ENCODE measurements around the gene NELFCD. TPM values are rescaled to one million over a fixed set of nuclear protein-coding genes. Genes with fewer than 3 reads are reported as not detected.
"Not testable (repeated sequence)": the region's sequence is repeated elsewhere in the genome, so short reads cannot be mapped to it uniquely, and the experiment has no call there.

Gene NELFCD
- total RNA-seq, 1 experiment from 2014 or later, result 58.0 TPM

- DNase-seq (ENCODE audit: low spot score), result no peak
- in situ Hi-C loops (cut with HindIII; ENCODE audit: low sequenced_read_pairs), result no loop called here
Observed at GRCh38 chr20:58970146-58970545, 10.9 kb upstream of the NELFCD start.

GRCh38 chr20:58971429-58971828 lies 9.6 kb upstream of the NELFCD start:
- no peak for DNase-seq (ENCODE audit: low spot score)
- in situ Hi-C loops (cut with HindIII; ENCODE audit: low sequenced_read_pairs), result no loop called here

GRCh38 chr20:58973179-58973578 lies 7.9 kb upstream of the NELFCD start:
- no peak for DNase-seq (ENCODE audit: low spot score)

GRCh38 chr20:58973866-58974265 lies 7.2 kb upstream of the NELFCD start:
- in situ Hi-C loops (cut with HindIII; ENCODE audit: low sequenced_read_pairs), result no loop called here
- DNase-seq (ENCODE audit: low spot score), result no peak

More at GRCh38 chr20:58973179-58973578, 7.9 kb upstream of the NELFCD start:
- in situ Hi-C loops (cut with HindIII; ENCODE audit: low sequenced_read_pairs), result no loop called here

- no peak for DNase-seq (ENCODE audit: low spot score)
- in situ Hi-C loops (cut with HindIII; ENCODE audit: low sequenced_read_pairs), result no loop called here
Observed at GRCh38 chr20:58975353-58975752, 5.7 kb upstream of the NELFCD start.

- DNase-seq (ENCODE audit: low spot score), result no peak
- in situ Hi-C loops (cut with HindIII; ENCODE audit: low sequenced_read_pairs), result no loop called here
Observed at GRCh38 chr20:58976061-58976730, 4.9 kb upstream of the NELFCD start.

- in situ Hi-C loops (cut with HindIII; ENCODE audit: low sequenced_read_pairs), result no loop called here
Observed at GRCh38 chr20:58978351-58979190, 2.5 kb upstream of the NELFCD start.

GRCh38 chr20:58981628-58982364 lies 740 bp downstream of the NELFCD start:
- DNase-seq (ENCODE audit: low spot score), result no peak
- in situ Hi-C loops (cut with HindIII; ENCODE audit: low sequenced_read_pairs), result no loop called here

More at GRCh38 chr20:58978351-58979190, 2.5 kb upstream of the NELFCD start:
- no peak for DNase-seq (ENCODE audit: low spot score)

- DNase-seq (ENCODE audit: low spot score), result no peak
- in situ Hi-C loops (cut with HindIII; ENCODE audit: low sequenced_read_pairs), result no loop called here
Observed at GRCh38 chr20:58982406-58983114, 1.5 kb downstream of the NELFCD start.

- in situ Hi-C loops (cut with HindIII; ENCODE audit: low sequenced_read_pairs); DNase-seq (ENCODE audit: low spot score): not testable (repeated sequence)
Observed at GRCh38 chr20:58983115-58983468, 2.0 kb downstream of the NELFCD start.

GRCh38 chr20:58984691-58985090 lies 3.6 kb downstream of the NELFCD start:
- no peak for DNase-seq (ENCODE audit: low spot score)
- in situ Hi-C loops (cut with HindIII; ENCODE audit: low sequenced_read_pairs), result no loop called here

- DNase-seq (ENCODE audit: low spot score), result no peak
- in situ Hi-C loops (cut with HindIII; ENCODE audit: low sequenced_read_pairs), result no loop called here
Observed at GRCh38 chr20:58985656-58986055, 4.6 kb downstream of the NELFCD start.

GRCh38 chr20:58986286-58986967 lies 5.4 kb downstream of the NELFCD start:
- in situ Hi-C loops (cut with HindIII; ENCODE audit: low sequenced_read_pairs), result no loop called here
- DNase-seq (ENCODE audit: low spot score), result no peak

- in situ Hi-C loops (cut with HindIII; ENCODE audit: low sequenced_read_pairs), result no loop called here
- DNase-seq (ENCODE audit: low spot score), result peak; percentile 53
Observed at GRCh38 chr20:58986968-58987517, 6.0 kb downstream of the NELFCD start.

- in situ Hi-C loops (cut with HindIII; ENCODE audit: low sequenced_read_pairs), result no loop called here
- peak; percentile 79 for DNase-seq (ENCODE audit: low spot score)
Observed at GRCh38 chr20:58987790-58988564, 6.9 kb downstream of the NELFCD start.

- DNase-seq (ENCODE audit: low spot score), result no peak
- in situ Hi-C loops (cut with HindIII; ENCODE audit: low sequenced_read_pairs), result no loop called here
Observed at GRCh38 chr20:58988565-58988882, 7.5 kb downstream of the NELFCD start.

GRCh38 chr20:58989196-58989595 lies 8.1 kb downstream of the NELFCD start:
- no peak for DNase-seq (ENCODE audit: low spot score)
- in situ Hi-C loops (cut with HindIII; ENCODE audit: low sequenced_read_pairs), result no loop called here

Data from G401 (cell line).